ENCODE measurements around the gene PWWP2B.
A peak's percentile ranks its signal among the peaks of the same experiment; 100 is the strongest.
"Not testable (repeated sequence)": the region's sequence is repeated elsewhere in the genome, so short reads cannot be mapped to it uniquely, and the experiment has no call there.

Gene PWWP2B

GRCh38 chr10:132381741-132382140 is 15.3 kb upstream of the PWWP2B start:
- TF ChIP-seq POLR2A (IDR thresholded peaks at IDR 0.05; ENCODE audit: low read depth, low read length) = no peak
- FAIRE-seq (no peak), DNase-seq (ENCODE audit: insufficient read length, low spot score) (no peak)

- FAIRE-seq (no peak), DNase-seq (ENCODE audit: insufficient read length, low spot score) (no peak)
- no peak for TF ChIP-seq POLR2A (IDR thresholded peaks at IDR 0.05; ENCODE audit: low read depth, low read length)
Observed at GRCh38 chr10:132382231-132382922, 14.6 kb upstream of the PWWP2B start.

GRCh38 chr10:132383101-132383500 is 13.9 kb upstream of the PWWP2B start:
- FAIRE-seq (no peak), DNase-seq (ENCODE audit: insufficient read length, low spot score) (no peak)
- TF ChIP-seq POLR2A (IDR thresholded peaks at IDR 0.05; ENCODE audit: low read depth, low read length) = no peak

GRCh38 chr10:132383751-132384196 is 13.2 kb upstream of the PWWP2B start:
- no peak for FAIRE-seq
- DNase-seq (ENCODE audit: insufficient read length, low spot score) = no peak
- TF ChIP-seq POLR2A (IDR thresholded peaks at IDR 0.05; ENCODE audit: low read depth, low read length) = no peak

- no peak for TF ChIP-seq POLR2A (IDR thresholded peaks at IDR 0.05; ENCODE audit: low read depth, low read length)
- FAIRE-seq = no peak
- no peak for DNase-seq (ENCODE audit: insufficient read length, low spot score)
Observed at GRCh38 chr10:132384618-132385388, 12.2 kb upstream of the PWWP2B start.

GRCh38 chr10:132385389-132385667 is 11.7 kb upstream of the PWWP2B start:
- DNase-seq (ENCODE audit: insufficient read length, low spot score) (no peak), FAIRE-seq (no peak)
- TF ChIP-seq POLR2A (IDR thresholded peaks at IDR 0.05; ENCODE audit: low read depth, low read length) = no peak

GRCh38 chr10:132385721-132386418 is 11.1 kb upstream of the PWWP2B start:
- TF ChIP-seq POLR2A (IDR thresholded peaks at IDR 0.05; ENCODE audit: low read depth, low read length) = no peak
- FAIRE-seq = no peak
- no peak for DNase-seq (ENCODE audit: insufficient read length, low spot score)

- FAIRE-seq (no peak), DNase-seq (ENCODE audit: insufficient read length, low spot score) (no peak)
- TF ChIP-seq POLR2A (IDR thresholded peaks at IDR 0.05; ENCODE audit: low read depth, low read length) = no peak
Observed at GRCh38 chr10:132386419-132386831, 10.6 kb upstream of the PWWP2B start.

GRCh38 chr10:132386896-132387295 is 10.1 kb upstream of the PWWP2B start:
- DNase-seq (ENCODE audit: insufficient read length, low spot score); FAIRE-seq: not testable (repeated sequence)

GRCh38 chr10:132387764-132388210 is 9.2 kb upstream of the PWWP2B start:
- peak; percentile 88 for DNase-seq (ENCODE audit: insufficient read length, low spot score)
- no peak for TF ChIP-seq POLR2A (IDR thresholded peaks at IDR 0.05; ENCODE audit: low read depth, low read length)
- FAIRE-seq = no peak

GRCh38 chr10:132388891-132389432 is 8.0 kb upstream of the PWWP2B start:
- TF ChIP-seq POLR2A (IDR thresholded peaks at IDR 0.05; ENCODE audit: low read depth, low read length) = no peak
- FAIRE-seq (no peak), DNase-seq (ENCODE audit: insufficient read length, low spot score) (peak; percentile 69)

GRCh38 chr10:132389433-132390169 is 7.4 kb upstream of the PWWP2B start:
- DNase-seq (ENCODE audit: insufficient read length, low spot score) = no peak
- FAIRE-seq = no peak
- no peak for TF ChIP-seq POLR2A (IDR thresholded peaks at IDR 0.05; ENCODE audit: low read depth, low read length)

GRCh38 chr10:132390170-132390920 is 6.7 kb upstream of the PWWP2B start:
- TF ChIP-seq POLR2A (IDR thresholded peaks at IDR 0.05; ENCODE audit: low read depth, low read length) = no peak
- no peak for DNase-seq (ENCODE audit: insufficient read length, low spot score)
- no peak for FAIRE-seq
